ENCODE measurements around the gene SGK1.
A peak's percentile ranks its signal among the peaks of the same experiment; 100 is the strongest.
"Not testable (repeated sequence)": the region's sequence is repeated elsewhere in the genome, so short reads cannot be mapped to it uniquely, and the experiment has no call there.

Gene SGK1

GRCh38 chr6:134182528-134182927, 135.4 kb downstream of the SGK1 start:
- no peak for DNase-seq

DNA sequence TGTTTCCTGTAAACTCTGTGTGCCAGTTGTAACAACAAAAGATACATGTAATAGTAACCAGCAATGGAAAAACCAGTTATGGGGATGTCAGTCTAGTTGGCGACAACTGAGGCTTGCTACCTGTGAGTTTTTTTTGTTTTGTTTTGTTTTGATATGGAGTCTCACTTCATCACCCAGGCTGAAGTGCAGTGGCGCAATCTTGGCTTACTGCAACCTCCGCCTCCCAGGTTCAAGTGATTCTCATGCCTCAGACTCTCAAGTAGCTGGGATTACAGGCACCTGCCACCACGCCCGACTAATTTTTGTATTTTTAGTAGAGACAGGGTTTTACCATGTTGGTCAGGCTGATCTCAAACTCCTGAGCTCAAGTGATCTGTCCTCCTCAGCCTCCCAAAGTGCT, 136.2 kb downstream of the SGK1 start:
- not testable (repeated sequence) for DNase-seq

- DNase-seq: not testable (repeated sequence)
Measured at GRCh38 chr6:134181251-134181650, 136.7 kb downstream of the SGK1 start.

GRCh38 chr6:134180540-134180939, 137.4 kb downstream of the SGK1 start:
- not testable (repeated sequence) for DNase-seq

GRCh38 chr6:134178161-134179044, 139.5 kb downstream of the SGK1 start:
- DNase-seq: peak; percentile 87

- no peak for DNase-seq
Measured at GRCh38 chr6:134177753-134178160, 140.2 kb downstream of the SGK1 start.

GRCh38 chr6:134177236-134177635, 140.7 kb downstream of the SGK1 start:
- no peak for DNase-seq

DNA sequence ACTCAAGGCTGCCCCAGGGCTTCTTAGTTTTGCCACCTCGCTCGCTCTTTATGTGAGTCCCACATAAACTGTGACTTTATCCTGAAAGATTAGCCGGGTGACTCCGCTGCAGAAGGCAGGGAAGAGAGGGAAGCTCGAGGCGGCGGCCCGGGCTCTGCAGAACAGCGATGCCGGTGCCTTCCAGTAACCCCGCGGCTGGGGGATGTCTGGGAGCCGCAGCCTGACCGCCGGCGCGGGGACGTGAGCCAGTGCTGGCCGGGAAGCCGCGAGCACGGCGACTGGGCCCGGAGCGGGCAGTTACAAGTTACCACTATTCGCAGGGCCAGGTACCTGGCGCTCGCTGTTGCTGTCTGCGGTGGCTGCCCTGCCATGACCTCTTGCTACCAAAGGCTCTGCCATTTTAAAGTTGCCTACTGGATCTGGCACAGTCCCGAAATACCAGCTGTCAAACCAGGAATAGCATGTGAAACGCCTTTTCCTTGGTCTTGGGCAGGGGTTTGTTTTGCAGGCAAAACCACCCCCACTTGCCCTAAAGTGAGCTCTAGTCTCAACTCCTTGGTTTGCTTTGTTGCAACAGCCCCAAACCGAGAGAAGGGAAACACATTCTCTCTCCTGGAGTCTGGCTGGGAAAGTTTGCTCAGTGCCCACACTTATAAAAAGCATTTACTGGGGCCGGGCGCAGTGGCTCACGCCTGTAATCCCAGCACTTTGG, 141.5 kb downstream of the SGK1 start:
- no peak for DNase-seq

GRCh38 chr6:134175532-134176263, 142.2 kb downstream of the SGK1 start:
- DNase-seq: peak; percentile 32

GRCh38 chr6:134174672-134175531, 143.0 kb downstream of the SGK1 start:
- peak; percentile 93 for DNase-seq

- DNase-seq: peak; percentile 86
Measured at GRCh38 chr6:134173936-134174671, 143.8 kb downstream of the SGK1 start.

- DNase-seq: no peak
Measured at GRCh38 chr6:134173366-134173725, 144.6 kb downstream of the SGK1 start.

GRCh38 chr6:134172706-134173365, 145.1 kb downstream of the SGK1 start:
- DNase-seq: no peak

- DNase-seq: no peak
Measured at GRCh38 chr6:134172020-134172705, 145.7 kb downstream of the SGK1 start.

DNA sequence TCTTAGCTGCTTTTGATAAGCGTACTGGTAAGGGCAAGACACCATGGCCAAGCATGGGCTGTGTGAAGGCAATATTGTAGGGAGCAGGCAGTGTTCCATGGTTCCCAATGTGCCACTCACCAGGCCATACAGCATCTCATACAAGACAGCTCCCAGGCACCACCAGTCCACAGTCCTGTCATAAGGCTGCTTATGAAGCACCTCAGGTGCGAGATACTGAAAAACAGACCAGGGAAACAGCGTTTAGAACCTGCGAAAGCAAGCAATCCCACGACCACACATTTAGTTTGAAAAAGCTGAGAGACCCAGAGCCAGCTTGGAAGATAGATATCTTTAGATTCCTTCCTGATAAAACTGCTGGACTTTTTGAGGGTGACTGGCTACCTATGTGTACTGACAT, 146.4 kb downstream of the SGK1 start:
- DNase-seq: no peak

DNA sequence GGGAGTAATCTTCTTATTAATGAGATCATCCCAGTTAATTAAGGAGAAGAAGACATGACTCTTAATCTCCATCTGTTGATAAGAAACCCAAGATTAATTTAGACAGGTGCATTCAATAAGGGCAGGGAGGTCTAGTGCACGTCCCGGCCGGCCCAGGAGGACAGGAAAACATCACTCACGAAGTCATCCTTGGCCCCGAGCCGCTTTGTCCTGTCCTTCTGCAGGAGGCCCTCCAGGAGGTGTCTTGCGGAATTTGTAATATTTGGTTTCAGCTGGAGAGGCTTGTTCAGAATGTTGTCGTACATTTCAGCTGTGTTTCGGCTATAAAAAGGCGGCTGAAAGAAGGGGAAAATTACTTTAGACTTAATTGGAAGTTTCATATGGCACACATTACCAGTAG, 147.1 kb downstream of the SGK1 start:
- no peak for DNase-seq

GRCh38 chr6:134169871-134170486, 147.9 kb downstream of the SGK1 start:
- DNase-seq: no peak

DNA sequence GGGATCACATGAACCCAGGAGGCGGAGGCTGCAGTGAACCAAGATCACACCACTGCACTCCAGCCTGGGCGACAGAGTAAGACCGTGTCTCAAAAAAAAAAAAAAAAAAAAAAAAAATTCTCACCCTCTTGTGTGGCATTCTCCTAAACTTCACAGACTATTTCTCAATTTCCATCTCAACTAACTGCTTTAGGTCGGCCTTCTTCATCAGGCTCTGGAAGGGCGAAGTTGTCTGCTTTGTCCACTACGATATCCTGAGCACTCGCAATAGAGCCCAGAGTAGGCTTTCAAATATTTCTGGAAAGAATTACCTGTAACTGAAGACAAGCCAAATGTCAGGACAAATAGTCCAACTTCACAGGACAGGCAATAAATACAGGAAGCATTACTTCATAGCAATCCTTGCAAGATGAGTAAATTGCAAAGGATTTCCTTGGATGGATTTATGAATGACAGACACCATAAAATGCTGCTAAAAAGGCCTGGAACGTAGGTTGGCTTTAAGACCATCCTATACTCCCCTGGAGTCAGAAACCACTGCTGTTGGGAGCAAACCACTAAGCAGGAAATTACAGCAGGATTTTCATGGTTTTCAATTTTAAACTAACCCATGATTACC, 149.2 kb downstream of the SGK1 start:
- DNase-seq: no peak

GRCh38 chr6:134166511-134167261, 151.2 kb downstream of the SGK1 start:
- no peak for DNase-seq

Data from CD4-positive, alpha-beta T cell treated with Interleukin-17A for 1 hour (primary cell).